Eye (tissue), 1 donor: Measurements from ENCODE around the gene NUBP1.

Source experiments
- DNase-seq: peaks from one replicate; pipeline ENCODE4 v3.0.0-alpha.2; 2015

The NUBP1 gene

GRCh38 chr16:10808850-10809249, 65.2 kb downstream of the NUBP1 start:
- DNase-seq, result no peak

- no peak for DNase-seq
Observed at GRCh38 chr16:10809706-10810105, 66.1 kb downstream of the NUBP1 start.

GRCh38 chr16:10812312-10813098, 68.9 kb downstream of the NUBP1 start:
- DNase-seq, result no peak

GRCh38 chr16:10813099-10813455, 69.4 kb downstream of the NUBP1 start:
- no peak for DNase-seq

DNA sequence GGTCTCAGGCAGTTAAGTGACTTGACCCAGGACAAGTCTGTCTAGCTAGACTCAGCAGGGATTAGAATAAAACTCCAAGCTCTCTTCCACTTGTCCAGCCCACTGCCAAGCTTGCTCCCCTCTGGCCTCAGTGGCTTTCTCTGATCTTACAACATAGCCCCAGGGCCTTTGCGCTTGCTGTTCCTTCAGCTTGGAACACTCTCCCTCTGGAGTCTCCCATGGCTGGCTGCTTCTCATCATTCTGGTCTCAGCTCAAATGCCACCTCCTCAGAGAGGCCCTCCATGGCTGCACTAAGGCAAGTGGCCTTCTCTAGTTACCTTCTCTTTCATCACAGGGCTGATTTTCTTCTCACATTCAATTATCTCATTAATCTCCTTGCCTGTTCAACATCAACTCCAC, 73.9 kb downstream of the NUBP1 start:
- DNase-seq, result no peak

- peak; percentile 80 for DNase-seq
Observed at GRCh38 chr16:10817963-10818941, 74.6 kb downstream of the NUBP1 start, which contains the start of gene TVP23A. Gene TVP23A (minus strand): TSS chr16:10818794. CDS start chr16:10818493, 301 bp downstream.
